HG02973 (cell line): ENCODE data around the gene KNDC1.

Experiments used
- ATAC-seq: cut with Tn5 transposase; IDR thresholded peaks from one replicate; pipeline ENCODE4 v1.9.1; 2021; ENCODE audit warnings: moderate library complexity; ENCODE audit not compliant: unreplicated experiment

Gene KNDC1

DNA sequence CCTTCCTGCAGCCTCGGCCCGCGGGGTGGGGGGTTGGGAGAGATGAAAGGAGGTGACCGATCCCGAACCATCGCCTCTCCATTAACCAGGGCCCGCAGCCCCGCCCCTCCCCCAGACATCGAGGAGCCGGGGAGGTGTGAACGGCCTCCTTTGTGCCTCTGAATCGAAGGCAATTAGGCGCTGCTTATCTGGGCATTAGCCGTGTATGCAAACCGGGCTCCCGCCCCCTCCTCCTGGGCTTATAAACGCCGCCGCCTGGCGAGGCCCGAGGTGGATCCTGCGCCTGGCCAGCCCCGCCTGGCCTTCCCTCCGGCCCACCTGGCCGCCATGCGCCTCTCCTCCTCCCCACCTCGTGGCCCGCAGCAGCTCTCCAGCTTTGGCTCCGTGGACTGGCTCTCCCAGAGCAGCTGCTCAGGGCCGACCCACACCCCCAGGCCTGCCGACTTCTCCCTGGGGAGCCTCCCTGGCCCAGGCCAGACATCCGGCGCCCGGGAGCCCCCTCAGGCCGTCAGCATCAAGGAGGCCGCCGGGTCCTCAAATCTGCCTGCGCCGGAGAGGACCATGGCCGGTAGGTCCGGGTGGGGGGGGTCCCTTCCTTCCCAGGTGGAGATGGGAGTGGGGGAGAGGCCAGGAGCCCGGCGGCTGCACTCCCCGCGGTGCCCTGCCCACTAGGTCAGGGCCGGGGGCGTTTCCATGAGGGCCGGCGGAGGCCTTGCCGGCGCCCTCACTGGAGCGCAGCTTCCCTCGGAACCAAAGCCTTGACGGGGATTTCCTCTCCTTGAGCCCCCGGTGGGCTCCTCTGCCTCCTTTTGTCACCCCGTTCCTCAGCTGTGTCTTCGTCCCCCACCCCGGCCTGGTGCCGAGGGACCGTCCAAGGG is 77.8 kb downstream of the KNDC1 start, which contains the start of gene VENTX:
Gene VENTX, plus strand, starts transcription at position 268 of the 878 bp plus-strand sequence. Its CDS starts 60 bp downstream, at position 328.
- no peak for ATAC-seq

GRCh38 chr10:133238466-133238804 is 78.4 kb downstream of the KNDC1 start:
- no peak for ATAC-seq

- no peak for ATAC-seq
These were observed 80.0 kb downstream of the KNDC1 start for GRCh38 chr10:133239990-133240389.

DNA sequence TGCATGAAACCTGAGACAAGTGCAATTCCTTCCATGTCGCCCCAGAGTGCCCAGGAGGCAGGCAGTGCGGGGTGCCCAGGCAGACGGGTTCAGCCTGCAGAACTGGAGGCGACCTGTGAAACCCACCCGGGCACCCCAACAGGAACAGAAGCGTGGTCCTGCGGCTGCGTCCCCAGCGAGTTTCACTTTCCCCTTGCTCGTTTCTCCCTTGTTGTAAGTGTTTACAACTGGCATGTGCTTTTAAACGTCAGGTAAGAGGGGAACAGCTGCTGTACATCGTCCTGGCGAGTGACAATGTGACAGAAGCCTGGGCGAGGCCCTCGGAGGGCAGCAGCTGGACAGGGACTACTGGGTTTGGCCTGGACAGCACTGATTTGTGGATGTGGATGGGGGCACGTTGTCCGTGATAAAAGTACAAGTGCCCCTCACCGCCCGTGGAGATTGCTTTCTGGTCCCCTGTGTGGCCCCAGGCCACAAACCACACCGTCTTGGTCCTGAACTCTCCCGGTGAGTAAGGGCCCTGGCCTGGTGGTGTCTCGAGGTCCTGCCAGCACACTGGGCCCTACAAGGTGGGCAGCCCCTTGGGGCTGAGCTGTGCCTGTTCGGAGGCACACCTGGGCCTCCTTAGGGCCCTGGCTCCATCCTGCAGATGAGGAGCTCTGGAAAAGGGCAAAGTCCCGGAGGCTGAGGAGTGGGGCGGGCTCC is 81.6 kb downstream of the KNDC1 start:
- no peak for ATAC-seq

DNA sequence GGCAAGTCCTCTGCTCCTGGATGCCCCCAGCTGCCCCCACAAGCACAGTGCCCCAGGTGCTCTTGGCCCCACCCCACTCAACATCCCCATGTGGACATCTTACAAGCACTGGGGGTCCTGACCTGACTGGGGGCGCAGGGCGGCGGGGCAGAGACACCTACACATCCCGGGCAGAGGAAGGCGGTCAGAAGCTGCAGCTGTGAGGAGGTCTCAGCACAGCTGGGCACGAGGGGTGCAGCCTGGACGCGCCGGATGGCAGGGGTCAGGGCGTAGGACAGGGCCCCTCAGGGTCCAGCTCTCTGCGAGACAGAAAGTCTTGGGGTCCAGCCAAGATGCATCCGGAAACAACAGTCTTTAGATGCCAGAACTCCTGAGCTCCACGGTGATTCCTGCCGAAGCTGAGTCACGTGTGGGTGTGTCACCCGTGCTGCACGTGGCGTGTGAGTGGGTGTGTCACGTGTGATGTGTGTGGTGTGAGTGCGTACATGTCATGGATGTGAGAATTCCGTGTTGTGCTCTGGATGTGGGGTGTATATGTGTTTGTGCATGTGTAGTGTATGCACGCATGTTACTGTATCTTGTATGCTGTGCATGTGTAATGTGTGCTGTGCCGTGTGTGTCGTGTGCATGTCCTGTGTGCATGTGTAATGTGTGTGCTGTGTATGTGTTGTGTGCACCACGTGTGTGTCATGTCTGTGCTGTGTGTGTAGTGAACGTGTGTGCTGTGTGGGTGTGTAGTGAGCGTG is 82.8 kb downstream of the KNDC1 start:
- ATAC-seq, result no peak

DNA sequence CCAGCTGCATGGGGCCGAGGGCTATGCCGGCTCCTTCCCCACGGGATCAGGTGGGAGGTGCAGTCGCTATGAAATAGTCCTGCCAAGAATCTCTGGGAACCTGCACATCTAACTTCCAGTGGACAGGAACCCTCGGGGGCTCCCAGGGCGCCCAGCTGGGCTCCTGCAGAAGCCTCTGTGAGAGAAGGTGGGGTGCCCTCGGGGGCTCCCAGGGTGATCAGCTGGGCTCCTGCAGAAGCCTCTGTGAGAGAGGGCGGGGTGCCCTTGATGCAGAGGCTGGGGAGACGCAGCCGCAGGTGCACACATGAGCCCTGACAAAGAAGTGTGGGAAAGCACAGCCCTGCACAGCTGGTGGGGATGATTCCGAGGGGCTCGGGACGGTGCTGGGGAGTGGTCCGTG is 83.6 kb downstream of the KNDC1 start:
- no peak for ATAC-seq

DNA sequence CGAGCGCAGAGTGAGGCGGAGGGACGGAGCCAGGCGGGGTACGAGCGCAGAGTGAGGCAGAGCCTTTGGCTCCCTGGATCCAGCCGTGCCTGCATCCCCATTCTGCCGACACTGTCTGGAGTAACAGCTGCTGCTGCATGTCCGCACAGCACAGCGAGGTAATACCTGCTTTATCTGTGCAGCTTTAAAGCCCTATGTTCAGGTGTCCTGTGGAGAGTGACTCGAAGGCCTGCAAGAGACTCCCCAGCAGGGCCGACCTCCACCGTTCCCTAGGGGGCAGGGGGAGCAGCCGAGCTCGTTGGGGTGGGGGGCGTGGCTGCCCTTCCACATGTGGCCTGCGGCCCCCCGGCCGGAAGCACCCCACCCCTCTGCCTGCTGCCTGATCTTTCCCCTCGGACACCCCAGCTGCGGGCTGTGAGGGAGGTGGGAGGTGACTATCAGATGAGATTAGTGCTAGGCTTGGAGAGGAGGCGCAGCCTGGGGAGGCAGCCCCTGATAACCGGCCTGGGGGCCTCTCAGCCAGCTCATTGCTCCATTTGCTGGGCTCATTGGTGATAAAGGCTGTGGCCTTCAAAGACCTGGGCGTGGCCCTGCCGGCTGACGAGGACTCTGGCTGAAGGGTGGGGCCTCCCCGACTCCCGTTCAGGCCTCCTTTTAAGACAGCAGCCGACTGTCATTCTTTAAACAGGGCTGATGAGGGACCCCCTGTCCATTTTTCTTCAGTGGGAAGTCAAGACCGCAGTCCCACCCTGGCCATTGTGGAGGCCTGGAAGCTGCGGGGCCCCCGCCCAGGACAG is 85.6 kb downstream of the KNDC1 start:
- no peak for ATAC-seq

DNA sequence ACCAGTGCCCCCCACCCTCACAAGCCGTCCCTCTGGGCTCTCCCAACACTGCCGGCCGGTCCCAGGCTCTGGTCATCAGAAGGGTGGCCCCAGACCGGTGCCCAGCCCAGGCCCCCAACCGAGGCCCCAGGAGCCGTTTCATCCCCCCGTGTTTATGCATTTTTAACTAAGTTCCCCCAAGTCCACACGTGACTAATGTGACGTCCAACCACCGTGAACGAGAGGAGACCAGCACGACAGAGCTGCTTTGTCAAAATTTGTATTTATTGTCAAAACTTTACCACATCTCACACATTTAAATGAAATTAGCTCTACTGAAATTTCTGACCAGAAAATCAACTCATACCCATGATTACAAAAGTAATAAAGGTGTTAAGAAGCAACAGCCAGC is 86.2 kb downstream of the KNDC1 start:
- ATAC-seq, result no peak

DNA sequence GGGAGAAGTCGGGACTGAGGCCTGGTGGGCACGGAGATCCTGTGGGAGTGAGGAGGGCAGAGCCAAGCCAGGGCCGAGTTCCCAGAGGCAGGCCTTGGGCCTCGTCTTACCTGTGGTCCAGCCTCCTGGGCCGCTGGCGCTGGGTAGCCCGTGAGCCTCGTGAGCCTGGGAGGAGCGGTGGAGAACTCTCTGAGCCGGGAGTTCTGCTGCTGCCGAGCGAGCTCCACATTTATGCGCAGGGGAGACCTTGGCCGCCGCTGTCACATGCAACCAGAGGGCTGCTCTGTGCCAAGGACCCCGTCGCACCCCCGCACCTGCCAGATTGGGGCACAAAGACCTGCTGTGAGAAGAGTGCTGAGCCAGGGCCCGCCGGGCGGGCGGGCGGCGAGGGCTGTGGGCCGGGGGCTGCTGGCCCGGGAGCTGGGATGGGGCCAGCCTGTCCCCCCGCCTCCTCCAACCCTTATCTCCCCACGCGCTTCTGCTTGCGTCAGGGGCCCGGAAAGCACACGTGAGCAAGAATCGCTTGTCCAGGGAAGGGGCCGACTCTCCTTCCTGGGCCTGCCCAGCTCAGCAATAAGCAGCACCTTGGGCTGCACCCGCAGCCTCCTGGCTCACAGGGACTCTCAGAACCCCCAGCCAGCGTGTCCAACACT is 87.8 kb downstream of the KNDC1 start:
- no peak for ATAC-seq

DNA sequence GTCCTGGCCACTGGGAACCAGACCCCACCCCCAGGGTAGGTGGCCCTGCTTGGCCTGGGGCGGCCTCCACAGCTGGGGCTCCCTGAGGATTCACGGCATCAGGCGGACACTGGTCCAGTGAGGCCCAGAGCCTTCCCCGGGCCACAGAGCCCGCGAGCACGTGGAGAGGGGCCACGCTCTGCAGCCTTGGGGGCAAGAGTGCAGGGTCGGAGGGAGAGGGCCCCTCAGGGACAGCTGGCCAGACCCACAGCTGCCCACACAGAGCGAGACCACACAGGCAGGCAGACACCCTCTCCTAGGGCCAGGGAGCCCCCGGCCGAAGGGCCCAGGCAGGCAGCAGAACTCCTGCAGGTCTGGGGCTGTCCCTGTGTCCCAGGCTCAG is 88.3 kb downstream of the KNDC1 start:
- no peak for ATAC-seq

DNA sequence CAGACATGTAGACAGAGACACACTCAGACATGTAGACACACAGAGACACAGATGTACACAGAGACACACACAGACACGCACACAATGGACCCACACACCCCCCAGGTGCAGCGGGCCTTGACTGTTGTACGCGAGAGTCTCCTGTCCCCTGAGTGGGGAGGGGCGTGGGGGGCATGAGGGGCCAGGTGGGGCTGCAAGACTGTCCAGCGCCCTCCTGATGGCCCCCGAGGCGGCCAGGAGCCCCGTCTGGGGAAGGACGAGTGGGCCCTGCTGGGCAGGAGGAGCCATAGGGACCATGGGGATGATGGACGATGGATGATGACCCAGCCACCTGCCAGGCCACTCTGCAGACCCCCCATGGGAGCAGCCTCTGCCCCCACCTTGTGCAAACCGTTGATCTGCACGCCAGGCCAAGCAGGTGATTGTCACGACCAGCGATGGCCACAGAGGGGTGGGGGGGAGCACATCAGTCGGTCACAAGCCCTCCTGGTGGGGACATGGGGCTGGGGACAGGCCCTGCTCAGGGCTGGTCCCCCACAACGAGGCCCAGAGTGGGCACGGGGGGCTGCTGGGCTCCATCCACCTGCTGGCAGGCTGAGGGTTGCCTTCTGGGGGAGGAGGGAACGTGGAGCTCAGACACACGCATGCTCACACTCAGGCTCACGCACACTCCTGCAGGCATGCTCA is 89.2 kb downstream of the KNDC1 start:
- no peak for ATAC-seq

GRCh38 chr10:133249975-133250754 is 90.1 kb downstream of the KNDC1 start:
- no peak for ATAC-seq

- no peak for ATAC-seq
These were observed 91.6 kb downstream of the KNDC1 start for GRCh38 chr10:133251388-133252222.

- no peak for ATAC-seq
These were observed 92.2 kb downstream of the KNDC1 start for GRCh38 chr10:133252223-133252552.

DNA sequence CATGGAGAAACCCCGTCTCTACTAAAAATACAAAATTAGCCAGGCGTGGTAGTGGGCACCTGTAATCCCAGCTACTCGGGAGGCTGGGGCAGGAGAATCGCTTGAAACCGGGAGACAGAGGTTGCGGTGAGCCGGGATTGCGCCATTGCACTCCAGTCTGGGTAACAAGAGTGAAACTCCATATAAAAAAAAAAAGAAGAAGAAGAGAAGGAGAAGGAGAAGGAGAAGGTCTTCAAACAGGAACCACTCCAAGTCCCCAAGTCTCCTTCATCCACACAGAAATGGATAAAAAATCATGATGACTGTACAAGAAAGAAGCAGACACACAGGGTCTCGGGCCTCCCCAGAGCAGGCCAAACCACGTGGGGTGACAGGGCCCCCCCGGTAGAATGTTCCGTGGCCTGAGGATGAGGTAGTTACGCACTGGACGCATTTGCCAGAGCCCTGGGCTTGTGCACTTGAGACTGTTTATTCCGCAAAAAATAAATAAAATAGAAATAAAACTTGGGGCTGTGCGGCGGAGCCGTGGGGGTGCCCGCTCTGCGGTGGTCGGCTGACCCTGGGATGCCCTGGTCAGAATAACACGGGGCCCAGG is 93.4 kb downstream of the KNDC1 start:
- no peak for ATAC-seq

GRCh38 chr10:133254421-133255120 is 94.6 kb downstream of the KNDC1 start:
- ATAC-seq, result no peak

DNA sequence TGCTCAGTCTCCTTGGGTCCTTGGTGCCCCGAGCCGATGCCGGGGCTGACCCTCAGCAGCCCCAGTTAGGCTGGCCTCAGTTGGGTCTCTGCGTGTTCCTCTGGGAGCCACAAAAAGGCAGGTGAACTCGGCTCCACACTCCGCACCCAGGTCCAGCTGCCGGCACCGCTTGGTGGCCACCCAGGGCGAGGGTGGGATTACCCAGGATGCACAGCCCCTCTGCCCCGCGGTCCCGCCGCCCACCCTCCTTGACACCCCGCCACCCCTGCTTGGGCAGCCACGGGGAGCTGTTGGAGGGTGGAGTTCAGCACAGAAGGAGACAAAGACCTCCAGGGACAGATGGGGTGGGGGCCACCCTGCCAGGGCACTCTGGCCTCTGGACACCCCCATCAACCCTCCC is 95.3 kb downstream of the KNDC1 start:
- no peak for ATAC-seq
